Dermis microvascular lymphatic vessel endothelial cell (primary cell): ENCODE results near the gene ASB10. TPM values are rescaled to one million over a fixed set of nuclear protein-coding genes. Genes with fewer than 3 reads are reported as not detected.
A peak's percentile ranks its signal among the peaks of the same experiment; 100 is the strongest.

Experiments used
- DNase-seq, 2 donors: peaks; one replicate each; pipeline versions ENCODE4 v3.0.0 to v3.0.0-alpha.2; 2010; ENCODE audit warnings: low read depth in 2 of 2
- total RNA-seq: library from RNA; depleted of rRNA; stranded (reverse); fragments of >200 nt; gene quantifications from 2 replicates; pipeline ENCODE4 v1.2.1, GENCODE V29; 2014

ASB10 gene, protein sequence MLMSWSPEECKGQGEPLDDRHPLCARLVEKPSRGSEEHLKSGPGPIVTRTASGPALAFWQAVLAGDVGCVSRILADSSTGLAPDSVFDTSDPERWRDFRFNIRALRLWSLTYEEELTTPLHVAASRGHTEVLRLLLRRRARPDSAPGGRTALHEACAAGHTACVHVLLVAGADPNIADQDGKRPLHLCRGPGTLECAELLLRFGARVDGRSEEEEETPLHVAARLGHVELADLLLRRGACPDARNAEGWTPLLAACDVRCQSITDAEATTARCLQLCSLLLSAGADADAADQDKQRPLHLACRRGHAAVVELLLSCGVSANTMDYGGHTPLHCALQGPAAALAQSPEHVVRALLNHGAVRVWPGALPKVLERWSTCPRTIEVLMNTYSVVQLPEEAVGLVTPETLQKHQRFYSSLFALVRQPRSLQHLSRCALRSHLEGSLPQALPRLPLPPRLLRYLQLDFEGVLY
- total RNA-seq = not detected in 2 replicates

DNA sequence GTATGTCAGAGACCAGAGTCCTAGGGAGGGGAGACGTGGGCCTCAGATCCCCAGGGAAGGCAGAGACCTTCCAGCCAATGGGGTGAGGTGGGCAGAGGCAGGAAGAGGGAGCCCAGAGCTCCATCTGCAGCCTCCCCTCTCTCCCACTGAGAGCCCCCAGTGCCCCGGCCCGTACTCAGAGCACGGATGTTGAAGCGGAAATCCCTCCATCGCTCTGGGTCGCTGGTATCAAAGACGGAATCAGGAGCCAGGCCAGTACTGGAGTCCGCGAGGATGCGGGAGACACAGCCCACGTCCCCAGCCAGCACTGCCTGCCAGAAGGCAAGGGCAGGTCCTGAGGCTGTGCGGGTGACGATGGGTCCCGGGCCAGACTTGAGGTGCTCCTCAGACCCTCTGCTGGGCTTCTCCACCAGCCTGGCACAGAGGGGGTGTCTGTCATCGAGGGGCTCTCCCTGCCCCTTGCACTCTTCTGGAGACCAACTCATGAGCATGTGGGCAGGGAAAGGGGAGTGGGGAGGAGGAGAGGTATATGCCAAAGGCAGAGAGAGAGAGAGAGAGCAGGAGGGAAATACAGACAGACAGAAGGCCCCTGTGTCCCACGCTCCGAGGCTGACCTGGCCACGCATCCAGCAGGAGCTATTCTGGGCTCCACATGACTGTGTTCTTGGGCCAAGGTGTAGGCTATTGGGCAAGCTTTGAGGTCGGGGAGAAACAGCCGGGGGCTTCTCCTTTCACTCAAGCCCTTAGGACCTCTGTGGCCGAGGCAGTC, at the start of gene ASB10:
TSS of gene ASB10 (minus strand) at position 611 of the 769 bp plus-strand sequence. CDS start at position 491, 120 bp downstream.
- no peak for DNase-seq

DNA sequence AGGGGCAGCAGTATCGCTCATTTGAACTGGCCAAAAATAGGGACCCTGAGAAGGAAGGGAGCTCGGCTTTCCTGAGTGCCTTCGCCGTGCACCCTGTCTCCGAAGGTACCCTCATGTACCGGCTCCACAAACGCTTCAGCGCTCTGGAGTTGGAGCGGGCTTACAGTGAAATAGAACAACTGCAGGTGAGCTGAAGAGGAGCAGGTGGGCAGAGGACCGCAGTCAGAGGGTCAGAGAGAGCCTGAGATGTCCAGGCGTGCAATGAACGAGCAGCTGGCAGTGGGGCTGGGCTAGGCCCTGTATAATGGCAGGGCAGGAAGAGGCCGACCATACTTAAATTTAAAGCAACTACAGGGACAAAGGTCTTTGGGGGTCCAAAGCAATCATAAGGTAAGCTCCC, 49.4 kb upstream of the ASB10 start:
- DNase-seq = no peak

DNA sequence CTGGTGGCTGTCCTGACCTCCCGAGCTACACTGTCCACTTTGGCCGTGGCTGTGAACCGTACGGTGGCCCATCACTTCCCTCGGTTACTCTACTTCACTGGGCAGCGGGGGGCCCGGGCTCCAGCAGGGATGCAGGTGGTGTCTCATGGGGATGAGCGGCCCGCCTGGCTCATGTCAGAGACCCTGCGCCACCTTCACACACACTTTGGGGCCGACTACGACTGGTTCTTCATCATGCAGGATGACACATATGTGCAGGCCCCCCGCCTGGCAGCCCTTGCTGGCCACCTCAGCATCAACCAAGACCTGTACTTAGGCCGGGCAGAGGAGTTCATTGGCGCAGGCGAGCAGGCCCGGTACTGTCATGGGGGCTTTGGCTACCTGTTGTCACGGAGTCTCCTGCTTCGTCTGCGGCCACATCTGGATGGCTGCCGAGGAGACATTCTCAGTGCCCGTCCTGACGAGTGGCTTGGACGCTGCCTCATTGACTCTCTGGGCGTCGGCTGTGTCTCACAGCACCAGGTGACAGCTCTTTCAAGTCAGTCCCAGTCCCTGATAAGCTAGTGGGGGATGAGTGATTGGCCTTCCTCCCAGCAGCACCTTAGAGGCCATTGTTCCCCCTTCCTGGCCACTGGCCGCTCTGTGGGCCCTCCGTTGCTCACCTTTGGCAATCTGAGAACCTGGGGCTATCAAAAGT, 48.2 kb upstream of the ASB10 start:
- DNase-seq = no peak

DNA sequence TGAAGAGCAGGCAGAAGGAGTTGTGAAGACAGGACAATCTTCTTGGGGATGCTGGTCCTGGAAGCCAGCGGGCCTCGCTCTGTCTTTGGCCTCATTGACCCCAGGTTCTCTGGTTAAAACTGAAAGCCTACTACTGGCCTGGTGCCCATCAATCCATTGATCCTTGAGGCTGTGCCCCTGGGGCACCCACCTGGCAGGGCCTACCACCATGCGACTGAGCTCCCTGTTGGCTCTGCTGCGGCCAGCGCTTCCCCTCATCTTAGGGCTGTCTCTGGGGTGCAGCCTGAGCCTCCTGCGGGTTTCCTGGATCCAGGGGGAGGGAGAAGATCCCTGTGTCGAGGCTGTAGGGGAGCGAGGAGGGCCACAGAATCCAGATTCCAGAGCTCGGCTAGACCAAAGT, 46.8 kb upstream of the ASB10 start:
- no peak for DNase-seq

DNA sequence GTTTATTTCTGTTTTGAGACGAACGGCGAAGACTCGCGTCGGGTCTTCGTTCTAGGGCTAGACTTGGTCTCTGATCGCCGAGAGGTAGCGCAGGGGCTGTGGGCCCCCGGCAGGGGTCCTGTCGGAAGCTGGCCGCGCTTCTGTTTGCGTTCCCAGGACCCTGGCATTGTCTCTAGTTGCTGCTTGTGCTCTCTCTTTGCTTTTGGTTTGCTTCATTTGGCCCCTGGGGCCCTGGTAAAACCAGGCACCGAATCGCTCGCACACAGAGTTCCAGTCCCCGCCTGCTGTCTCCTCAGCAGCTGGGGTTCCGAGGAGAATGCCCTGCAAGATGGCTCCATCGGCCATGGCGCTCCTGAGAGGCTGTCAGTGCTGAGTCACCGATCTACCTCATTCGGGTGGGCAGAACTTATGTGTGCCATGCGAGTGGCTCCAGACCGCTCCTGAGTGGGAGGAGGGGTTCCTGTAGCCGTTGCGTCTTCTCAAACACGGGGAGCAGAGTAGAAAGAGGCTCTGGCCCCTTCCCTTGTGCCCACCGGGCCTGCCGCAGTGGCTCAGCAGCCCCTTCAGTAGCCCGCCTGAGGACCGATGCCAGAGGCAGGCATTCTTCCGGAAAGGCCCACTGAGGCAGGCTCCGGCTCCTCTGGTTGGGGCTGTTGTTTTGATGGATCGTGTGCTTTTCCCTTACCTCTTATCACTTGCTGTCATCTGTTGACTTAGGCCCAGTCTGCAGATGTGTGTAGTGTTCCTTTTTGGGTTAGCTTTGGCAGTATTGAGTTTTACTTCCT, 46.1 kb upstream of the ASB10 start:
- DNase-seq = peak; percentile 40 to 91

DNA sequence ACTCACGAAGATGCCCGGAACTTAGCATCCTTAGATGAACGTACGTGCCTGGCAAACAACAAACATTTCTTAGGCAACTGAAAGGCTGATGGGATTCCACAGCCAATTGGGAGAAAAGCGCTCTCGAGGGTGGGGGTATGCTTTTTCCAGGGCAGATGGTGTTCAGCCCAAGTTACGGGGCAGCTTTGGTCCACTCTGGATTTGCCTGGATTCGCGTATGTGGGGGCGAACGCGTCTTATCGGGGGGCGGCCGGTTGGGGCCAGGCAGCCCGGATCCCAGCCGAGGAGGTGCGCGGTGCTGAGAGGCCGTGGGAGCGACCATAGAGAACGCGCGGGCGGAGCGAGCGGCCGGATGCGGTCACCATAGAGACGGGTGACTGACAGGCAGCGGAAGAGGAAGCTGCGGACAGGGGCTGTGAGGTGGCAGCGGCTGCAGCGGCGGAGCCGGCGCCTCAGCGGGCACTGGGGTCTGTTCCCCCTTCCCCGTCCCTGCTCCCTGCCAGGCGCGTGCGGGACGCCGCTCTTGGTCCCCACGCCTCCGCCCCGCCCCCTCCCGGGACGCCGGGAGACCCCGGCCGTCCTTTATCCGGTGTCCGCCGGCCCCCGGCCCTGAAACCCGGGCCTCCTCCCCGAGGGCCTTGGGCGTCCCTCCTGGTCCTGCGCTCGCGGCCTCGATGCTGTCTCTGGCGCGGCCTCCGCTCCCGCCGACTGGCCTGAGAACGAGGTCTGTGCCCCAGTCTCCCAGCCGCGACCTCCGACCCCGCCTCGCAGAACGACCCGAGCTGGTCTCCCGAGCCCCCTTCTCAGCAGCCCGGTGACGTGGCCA, 45.3 kb upstream of the ASB10 start, which contains the start of gene CHPF2:
TSS of gene CHPF2 (plus strand) at position 393 of the 826 bp plus-strand sequence. CDS start 1,529 bp downstream, outside the sequence.
- DNase-seq = peak; percentile 72 to 92

DNA sequence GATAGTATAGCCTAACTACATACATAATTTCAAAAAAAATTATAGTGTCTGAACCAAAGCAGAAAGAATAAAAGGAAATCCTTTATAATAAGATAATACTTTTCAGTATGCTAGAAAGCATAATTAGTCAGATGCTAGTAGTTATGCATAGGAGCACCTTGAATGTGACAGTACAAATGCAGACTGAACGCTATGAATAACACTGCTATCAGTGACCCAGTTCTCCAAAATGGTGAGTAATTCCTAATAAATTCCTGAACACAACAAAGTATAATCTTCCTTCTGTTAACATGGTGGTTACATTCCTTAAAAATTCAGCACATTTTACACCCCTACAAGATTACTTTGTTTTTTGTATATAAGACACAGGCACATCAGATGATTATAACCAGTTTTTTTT, 44.0 kb upstream of the ASB10 start:
- DNase-seq = no peak

DNA sequence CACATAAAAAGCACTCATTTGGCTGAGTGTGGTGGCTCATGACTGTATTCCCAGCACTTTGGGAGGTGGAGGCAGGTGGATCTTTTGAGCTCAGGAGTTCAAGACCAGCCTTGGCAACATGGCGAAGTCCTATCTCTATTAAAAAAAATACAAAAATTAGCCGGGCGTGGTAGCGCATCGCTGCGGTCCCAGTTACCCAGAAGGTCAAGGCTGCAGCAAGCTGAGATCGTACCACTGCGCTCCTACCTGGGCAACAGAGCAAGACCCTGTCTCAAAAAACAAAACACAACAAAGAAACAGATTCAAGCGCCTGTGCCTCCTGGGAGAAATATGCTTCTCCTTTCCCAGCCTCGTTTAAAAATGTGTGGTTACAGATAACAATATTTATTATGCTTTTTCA, 42.2 kb upstream of the ASB10 start:
- no peak for DNase-seq

DNA sequence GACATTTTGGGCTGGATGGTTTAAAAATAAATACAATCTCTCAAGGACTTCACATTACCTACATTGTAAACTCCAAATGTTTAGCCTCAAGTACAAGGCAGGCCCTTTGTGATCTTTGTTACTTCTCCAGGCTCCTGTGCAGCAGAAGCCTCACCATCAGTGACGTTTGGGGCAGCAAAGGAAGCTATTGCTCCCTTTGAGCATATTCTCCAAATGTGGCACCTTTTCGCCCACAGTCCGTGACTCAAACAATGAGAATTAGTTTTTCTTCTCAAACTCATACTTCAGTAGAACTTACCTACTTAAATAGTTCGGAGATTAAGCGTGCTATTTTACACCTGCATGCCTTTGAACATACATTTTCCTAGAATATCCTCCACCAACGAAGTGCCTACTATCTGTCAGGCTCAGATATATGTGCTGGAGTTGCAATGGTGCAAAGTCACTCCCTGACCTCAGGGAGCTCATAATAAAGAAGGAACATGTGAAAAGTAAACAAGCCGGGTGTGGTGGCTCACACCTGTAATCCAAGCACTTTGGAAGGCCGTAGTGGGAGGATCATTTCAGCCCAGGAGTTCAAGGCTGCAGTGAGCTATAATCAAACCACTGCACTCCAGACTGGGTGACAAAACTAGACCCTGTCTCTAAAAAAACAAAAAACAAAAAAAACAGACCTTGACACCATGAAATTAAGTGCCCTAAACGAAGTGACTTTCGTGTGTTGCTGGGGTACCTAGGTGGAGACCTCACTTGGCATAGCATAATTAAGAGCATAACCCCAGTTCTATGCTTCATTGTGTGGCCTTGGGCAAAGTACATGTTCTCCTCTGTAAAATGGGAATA, 41.2 kb upstream of the ASB10 start:
- no peak for DNase-seq

DNA sequence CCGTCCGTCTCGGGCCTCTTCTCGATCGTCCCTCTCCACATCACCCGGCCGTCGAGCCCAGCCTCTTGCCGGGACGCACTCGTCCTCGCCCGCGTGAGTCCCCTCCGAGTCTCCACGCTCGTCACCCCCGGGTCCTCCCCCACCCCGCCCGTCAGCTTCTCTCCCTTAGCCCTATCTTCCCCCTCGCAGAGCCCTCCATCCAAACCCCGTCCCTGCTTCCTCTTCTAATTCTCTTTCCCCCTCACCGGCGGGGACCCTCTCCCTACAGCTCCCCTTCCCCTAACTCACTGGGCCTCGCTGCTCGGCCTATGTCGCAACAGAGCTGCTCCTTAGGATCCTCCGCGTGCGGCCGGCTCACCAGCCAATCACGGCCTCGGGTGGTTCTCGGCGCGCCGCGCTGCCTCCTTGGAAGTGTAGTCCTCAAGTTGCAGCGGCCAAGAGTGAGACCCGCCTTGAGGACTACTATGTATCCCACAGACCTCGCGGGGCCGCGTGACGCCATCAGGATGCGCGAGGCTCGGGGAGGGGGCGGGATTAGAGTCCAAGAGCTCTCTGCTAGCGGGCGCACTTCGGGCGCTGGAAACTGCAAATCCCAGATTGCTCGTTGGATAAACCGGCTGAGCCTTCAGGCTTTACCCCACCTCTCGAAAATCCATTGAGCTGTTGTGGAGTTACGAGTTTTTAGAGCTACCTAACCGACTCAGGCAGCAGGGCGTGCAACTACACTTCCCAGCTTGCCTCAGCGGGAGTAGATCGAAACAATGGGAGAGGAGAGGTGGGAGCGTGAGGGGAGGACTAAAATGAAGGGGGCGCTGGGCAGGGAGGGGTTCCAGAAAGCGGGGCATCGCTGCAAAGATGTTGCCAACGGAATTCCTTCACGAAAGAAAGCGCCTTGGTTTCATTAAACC, 40.1 kb upstream of the ASB10 start, which contains the start of gene ABCF2:
TSS of gene ABCF2 (minus strand) at position 331 of the 908 bp plus-strand sequence. CDS start 747 bp downstream, outside the sequence.
- peak; percentile 95 to 99 for DNase-seq

DNA sequence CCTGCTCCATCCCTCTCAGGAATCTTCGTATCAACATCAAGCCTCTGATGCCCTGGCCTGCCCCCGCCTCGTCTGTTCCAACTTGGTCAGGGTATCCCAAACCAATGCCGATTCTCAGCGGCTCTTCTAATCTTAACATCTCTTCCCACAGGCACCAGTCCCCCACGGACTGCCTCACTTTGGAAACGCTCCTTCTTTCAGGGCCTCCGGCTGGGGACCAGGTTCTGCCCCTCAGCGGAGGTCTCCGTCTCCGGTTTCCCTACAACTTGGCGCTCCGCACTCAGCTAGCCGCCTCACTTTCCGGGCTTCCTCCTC, 39.5 kb upstream of the ASB10 start:
- no peak for DNase-seq

DNA sequence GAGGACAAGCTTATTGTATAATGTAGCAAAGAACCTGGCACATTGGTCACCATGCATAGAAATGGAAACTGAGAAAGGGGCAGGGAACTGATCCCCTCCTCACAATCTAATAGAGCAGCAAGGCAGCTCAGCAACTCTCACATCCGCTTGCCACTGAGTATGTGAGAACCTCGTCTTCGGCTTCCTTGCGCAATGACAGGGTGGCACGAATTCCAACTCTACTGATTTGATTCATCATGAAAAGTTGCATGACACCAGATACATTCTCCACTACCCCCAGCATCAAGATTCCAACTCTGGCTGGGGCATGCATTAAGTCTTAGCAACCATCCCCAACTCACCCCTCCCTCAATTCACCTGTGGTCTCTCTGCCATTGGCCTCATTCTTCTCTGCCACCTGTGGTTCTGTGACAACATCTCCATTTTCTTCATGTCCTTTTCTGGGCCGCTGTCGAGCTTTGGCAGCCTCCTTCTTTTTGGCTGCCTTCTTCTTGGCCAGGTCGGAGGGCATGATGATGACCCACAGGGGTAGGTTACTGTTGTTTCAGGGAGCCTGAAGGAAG, 39.0 kb upstream of the ASB10 start:
- no peak for DNase-seq

DNA sequence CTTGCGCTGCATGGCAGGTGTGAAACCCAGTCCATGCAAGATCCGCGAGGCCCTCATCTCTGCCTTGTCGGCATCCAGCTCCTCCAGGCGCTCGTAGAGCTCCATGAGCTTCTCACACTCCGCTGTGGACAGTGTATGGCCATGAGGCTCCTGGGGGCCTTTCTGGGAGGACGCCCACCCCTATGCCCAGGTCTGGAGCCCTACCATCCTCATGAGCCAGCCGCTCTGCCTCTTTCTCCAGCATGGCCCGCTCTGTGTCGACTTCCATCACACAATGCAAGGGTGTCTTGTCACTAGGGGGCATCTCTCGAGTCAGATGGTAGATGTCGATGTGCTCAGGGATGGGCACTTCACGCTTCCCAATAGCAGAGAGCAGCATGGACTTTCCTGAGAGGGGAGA, 36.7 kb upstream of the ASB10 start:
- no peak for DNase-seq

DNA sequence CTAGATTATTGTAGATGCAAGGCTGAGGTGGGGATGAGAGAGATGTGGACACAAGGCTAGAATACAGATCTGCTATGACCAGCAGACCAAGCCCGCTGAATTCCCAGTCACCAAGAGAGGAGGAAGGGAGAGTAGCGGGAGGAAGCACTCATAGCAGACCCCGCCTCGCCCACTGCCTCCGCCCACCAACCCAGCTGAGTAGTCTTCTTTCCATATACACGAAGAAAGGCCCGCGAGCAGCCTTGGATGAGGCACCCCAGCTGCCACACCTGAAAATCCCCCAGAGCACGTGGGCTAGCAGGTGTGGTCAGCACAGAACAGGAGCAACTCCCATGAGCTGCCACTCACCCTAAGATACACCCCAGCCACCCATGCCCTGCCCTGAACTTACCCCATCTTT, 31.1 kb upstream of the ASB10 start:
- DNase-seq = no peak

DNA sequence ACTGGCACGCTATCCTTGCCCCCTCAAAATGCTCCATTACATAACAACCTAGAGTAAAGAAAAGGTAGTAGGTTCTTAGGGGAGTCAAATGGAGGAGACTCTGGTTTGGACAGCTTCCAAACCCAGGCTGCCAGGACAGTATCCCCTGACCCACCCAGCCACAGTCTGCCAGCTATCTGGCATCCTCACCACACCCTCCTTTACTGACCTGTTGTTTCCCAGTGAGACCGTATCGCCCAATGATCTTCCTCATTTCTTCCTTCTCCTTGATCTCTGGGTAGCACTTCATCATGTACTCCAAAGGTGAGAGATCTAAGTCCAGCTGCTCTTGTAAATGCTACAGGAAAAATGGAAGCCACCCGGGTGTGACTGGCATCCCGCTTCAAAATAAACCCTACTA, 28.3 kb upstream of the ASB10 start:
- no peak for DNase-seq

DNA sequence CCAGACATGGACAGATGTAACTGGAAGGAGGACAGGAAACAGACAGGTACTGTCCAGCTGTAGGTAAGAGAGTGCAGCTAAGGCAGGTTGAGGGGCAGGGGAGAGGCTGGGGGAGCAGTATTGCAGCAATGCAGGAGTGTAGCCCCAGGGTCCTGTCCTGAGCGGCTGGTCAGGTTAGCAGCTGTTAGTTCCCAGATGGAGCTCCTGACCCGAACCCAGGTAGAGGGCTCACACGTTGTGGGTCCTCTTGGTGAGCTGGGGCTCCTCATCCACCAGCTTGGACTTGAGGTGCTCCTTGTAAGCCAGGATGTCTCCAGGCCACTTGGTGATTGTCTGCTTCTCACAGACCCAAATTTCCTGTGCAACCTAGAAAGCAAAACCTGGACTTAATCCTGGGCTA, 26.8 kb upstream of the ASB10 start:
- DNase-seq = no peak

DNA sequence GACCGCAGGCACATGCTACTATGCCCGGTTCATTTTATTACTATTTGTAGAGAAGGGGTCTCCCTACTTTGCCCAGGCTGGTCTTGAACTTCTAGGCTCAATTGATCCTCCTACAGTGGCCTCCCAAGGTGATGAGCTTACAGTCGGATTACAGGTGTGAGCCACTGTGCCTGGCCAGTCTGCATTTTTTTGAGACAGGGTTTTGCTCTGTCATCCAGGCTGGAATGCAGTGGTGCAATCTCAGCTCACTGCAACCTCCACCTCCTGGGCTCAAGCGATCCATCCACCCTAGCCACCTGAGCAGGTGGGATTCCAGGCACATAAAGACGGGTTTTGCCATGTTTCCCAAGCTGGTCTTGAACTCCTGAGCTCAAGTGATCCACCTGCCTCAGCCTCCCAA, 25.6 kb upstream of the ASB10 start:
- DNase-seq = no peak
